VCaP (cell line): ENCODE measurements around the gene KLHL29.
A peak's percentile ranks its signal among the peaks of the same experiment; 100 is the strongest.
"Not testable (repeated sequence)": the region's sequence is repeated elsewhere in the genome, so short reads cannot be mapped to it uniquely, and the experiment has no call there.

Experiments used
- H3K27ac ChIP-seq: fragments of 450-650 bp; 2 replicates; pipeline ENCODE4 v1.5.1; 2017
- CTCF ChIP-seq: fragments of 450-650 bp; conservative IDR thresholded peaks from 2 replicates; pipeline ENCODE4 v1.5.1; 2017; ENCODE audit warnings: mild to moderate bottlenecking, moderate library complexity

The KLHL29 gene

GRCh38 chr2:23384551-23385343 lies at the start of gene KLHL29:
KLHL29 (plus strand) TSS chr2:23385179; CDS start chr2:23562197, 177,018 bp downstream.
- H3K27ac ChIP-seq: peak within 1 kb of the TSS; percentile 67
- TF ChIP-seq CTCF: no peak

DNA sequence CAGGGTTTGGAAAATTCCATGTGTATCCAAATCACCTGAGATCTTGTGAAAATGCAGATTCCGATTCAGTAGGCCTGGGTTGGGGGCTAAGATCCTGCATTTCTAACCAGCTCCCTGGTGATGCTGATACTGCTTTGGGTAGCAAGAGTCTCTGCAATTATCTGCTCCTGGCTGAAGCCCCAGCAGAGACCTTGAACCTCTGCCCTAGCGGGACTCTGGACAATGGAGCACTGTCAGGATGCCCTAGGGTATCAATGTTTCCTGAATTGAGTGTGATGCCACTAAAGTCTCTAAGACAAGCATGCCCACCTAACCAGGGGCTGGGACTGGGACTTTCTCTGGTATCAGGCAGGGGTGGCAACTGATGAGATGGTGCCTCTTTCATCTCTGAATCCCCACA lies 49.4 kb upstream of the KLHL29 start:
- no peak overlapping the region for H3K27ac ChIP-seq
- no peak for TF ChIP-seq CTCF

- TF ChIP-seq CTCF: no peak
These were observed 42.9 kb upstream of the KLHL29 start for GRCh38 chr2:23342075-23342474.

DNA sequence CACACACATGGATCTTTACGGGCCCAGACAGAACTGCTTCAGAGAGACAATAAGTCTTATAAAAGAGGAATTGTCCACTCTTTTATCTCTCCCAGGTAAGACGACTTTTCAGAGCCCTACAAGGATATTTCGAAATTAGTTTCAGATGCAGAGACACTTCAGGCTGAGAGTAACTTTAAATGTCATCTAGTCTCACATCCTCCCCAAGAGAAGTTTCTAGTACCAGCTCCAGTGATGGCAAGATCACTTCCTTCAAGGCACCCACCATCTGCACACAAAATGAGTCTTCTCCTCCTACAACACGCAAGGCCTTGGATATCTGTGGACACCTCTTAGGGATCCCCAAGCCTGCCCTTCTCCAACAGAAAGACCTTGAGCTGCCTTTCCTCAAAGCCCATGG lies 39.0 kb upstream of the KLHL29 start:
- H3K27ac ChIP-seq: no peak overlapping the region
- TF ChIP-seq CTCF: no peak

More at GRCh38 chr2:23342075-23342474, 42.9 kb upstream of the KLHL29 start:
- H3K27ac ChIP-seq: no peak overlapping the region

DNA sequence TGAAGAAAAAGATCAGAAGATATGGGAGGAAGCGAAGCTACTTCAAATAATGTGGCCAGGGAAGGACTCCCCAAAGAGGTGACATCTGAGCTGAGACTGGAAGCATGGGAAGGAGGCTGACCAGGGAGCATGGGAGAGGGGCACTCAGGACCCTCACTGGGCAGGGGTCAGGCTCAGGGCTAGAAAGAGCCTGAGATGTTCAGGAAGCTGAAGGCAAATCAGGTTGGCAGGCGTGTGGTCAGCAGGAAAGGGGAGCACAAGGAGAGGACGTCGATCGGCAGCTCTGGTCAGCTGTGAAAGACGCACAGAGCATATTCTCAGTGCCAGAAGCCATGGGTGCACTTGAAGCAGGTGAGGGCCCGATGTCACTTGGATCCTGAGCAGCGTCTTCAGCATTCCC lies 38.2 kb upstream of the KLHL29 start:
- TF ChIP-seq CTCF: no peak
- no peak overlapping the region for H3K27ac ChIP-seq

- no peak for TF ChIP-seq CTCF
- H3K27ac ChIP-seq: no peak overlapping the region
These were observed 37.4 kb upstream of the KLHL29 start for GRCh38 chr2:23347471-23348092.

- not testable (repeated sequence) for H3K27ac ChIP-seq
These were observed 36.9 kb upstream of the KLHL29 start for GRCh38 chr2:23348093-23348481.

DNA sequence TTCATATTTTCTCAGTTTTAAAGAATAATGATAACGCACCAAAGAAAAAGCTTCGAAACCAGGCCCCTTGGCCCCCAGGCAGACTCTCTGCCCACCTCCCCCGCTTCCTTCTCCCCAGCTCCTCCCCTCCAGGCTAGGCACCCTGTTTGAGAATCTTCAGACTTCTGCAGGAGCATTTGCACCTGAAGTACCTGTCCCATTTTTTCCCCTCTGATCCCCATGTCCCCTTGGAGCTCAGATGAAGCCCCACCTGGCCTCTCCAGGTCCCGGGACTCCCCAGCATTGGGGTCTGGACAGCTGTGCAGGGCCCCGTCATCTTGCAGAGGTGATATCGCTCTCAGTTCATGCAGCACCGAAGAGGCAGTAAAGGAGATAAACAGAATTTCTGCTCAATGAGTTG lies 35.5 kb upstream of the KLHL29 start:
- no peak for TF ChIP-seq CTCF
- H3K27ac ChIP-seq: no peak overlapping the region
